IPS-NIHi7 (cell line): ENCODE results near the gene COQ8A.
"Not testable (repeated sequence)": the region's sequence is repeated elsewhere in the genome, so short reads cannot be mapped to it uniquely, and the experiment has no call there.

Source experiments
- DNase-seq: peaks from one replicate; pipeline ENCODE4 v3.0.0; 2012; ENCODE audit warnings: mixed read lengths; ENCODE audit errors: extremely low spot score

The COQ8A gene

GRCh38 chr1:226921504-226921903 is 18.6 kb upstream of the COQ8A start:
- no peak for DNase-seq

GRCh38 chr1:226929260-226930111 is 10.6 kb upstream of the COQ8A start:
- not testable (repeated sequence) for DNase-seq

GRCh38 chr1:226934483-226935237 is 5.4 kb upstream of the COQ8A start:
- DNase-seq = no peak

- DNase-seq = no peak
These were observed 2.0 kb upstream of the COQ8A start for GRCh38 chr1:226937940-226938725.

GRCh38 chr1:226938903-226939437 is 1.1 kb upstream of the COQ8A start:
- DNase-seq = no peak

GRCh38 chr1:226939438-226940028 is 561 bp upstream of the COQ8A start:
- DNase-seq = peak; percentile 63

GRCh38 chr1:226940806-226941067 is 643 bp downstream of the COQ8A start:
- DNase-seq = no peak

GRCh38 chr1:226942392-226942791 is 2.3 kb downstream of the COQ8A start:
- DNase-seq = no peak

GRCh38 chr1:226943156-226943555 is 3.1 kb downstream of the COQ8A start:
- no peak for DNase-seq

- DNase-seq = no peak
These were observed 3.8 kb downstream of the COQ8A start for GRCh38 chr1:226943927-226944326.

- DNase-seq = peak; percentile 45
These were observed 5.2 kb downstream of the COQ8A start for GRCh38 chr1:226945106-226945857.

- DNase-seq = no peak
These were observed 5.8 kb downstream of the COQ8A start for GRCh38 chr1:226945858-226946245.

GRCh38 chr1:226946285-226946684 is 6.2 kb downstream of the COQ8A start:
- no peak for DNase-seq

GRCh38 chr1:226946841-226947240 is 6.7 kb downstream of the COQ8A start:
- no peak for DNase-seq

GRCh38 chr1:226948051-226948450 is 8.0 kb downstream of the COQ8A start:
- DNase-seq = no peak

GRCh38 chr1:226948480-226948879 is 8.4 kb downstream of the COQ8A start:
- no peak for DNase-seq

- no peak for DNase-seq
These were observed 8.9 kb downstream of the COQ8A start for GRCh38 chr1:226948996-226949395.

- no peak for DNase-seq
These were observed 9.3 kb downstream of the COQ8A start for GRCh38 chr1:226949401-226949800.

GRCh38 chr1:226950316-226950715 is 10.2 kb downstream of the COQ8A start:
- no peak for DNase-seq

GRCh38 chr1:226950871-226951270 is 10.8 kb downstream of the COQ8A start:
- DNase-seq = no peak
